Measurements from ENCODE around the gene LAMC3. TPM values are rescaled to one million over a fixed set of nuclear protein-coding genes. Genes with fewer than 3 reads are reported as not detected.

The LAMC3 gene
- polyA plus RNA-seq, 1 of the 3 experiments (the other 2 are of a cell fraction) = 0.07 TPM

GRCh38 chr9:131080589-131080988 lies 71.6 kb downstream of the LAMC3 start:
- ChIA-PET POLR2A (no interaction called here), CTCF (interaction anchor here (2.7 kb wide), 1 partner anchor 23 kb away, joined by 11 read pairs; no protein-coding TSS in a partner anchor)
- no peaks in the 10 kb centered on the region for H3K79me2 ChIP-seq (ENCODE audit: insufficient read depth)
- no peak overlapping the region for H2AFZ ChIP-seq (ENCODE audit: low read depth)
- H3K9me3 ChIP-seq = no peaks in the 10 kb centered on the region
- H3K4me1 ChIP-seq (ENCODE audit: control insufficient read depth in 1 of 2, insufficient read depth in 2 of 2, low read depth in 1 of 2, low read length in 1 of 2) = no peaks in the 10 kb centered on the region
- no peaks in the 10 kb centered on the region for H3F3A ChIP-seq (replicated peaks; ENCODE audit: insufficient read depth)
- no peaks in the 10 kb centered on the region for H4K20me1 ChIP-seq (ENCODE audit: insufficient read depth)
- TF ChIP-seq RCOR1 (IDR thresholded peaks at IDR 0.05; ENCODE audit: low read length) (no peak), SMC3 (IDR thresholded peaks at IDR 0.05; ENCODE audit: low read depth, low read length) (no peak), MAX (IDR thresholded peaks at IDR 0.05; ENCODE audit: low read depth) (no peak), USF2 (IDR thresholded peaks at IDR 0.05; ENCODE audit: borderline replicate concordance, low read depth, low read length) (no peak), RFX5 (IDR thresholded peaks at IDR 0.05; ENCODE audit: low read length) (no peak), EP300 (IDR thresholded peaks at IDR 0.05; ENCODE audit: borderline replicate concordance in 1 of 2, low read depth in 1 of 2, low read length in 1 of 2) (no peak), YY1 (IDR thresholded peaks at IDR 0.05; ENCODE audit: low read depth) (no peak), POLR2AphosphoS5 (IDR thresholded peaks at IDR 0.05; ENCODE audit: low read depth, low read length) (no peak), EZH2phosphoT487 (IDR thresholded peaks at IDR 0.05; ENCODE audit: borderline replicate concordance, low read depth) (no peak), NRF1 (IDR thresholded peaks at IDR 0.05; ENCODE audit: low read depth, low read length) (no peak)
- no peaks in the 10 kb centered on the region for H3K9me2 ChIP-seq
- H3K4me2 ChIP-seq = no peak overlapping the region
- H3K36me3 ChIP-seq (replicated peaks in 1 of 2; ENCODE audit: control insufficient read depth in 1 of 2, insufficient read depth in 2 of 2, low read length in 1 of 2) = no peaks in the 10 kb centered on the region
- H3K27me3 ChIP-seq (ENCODE audit: insufficient read depth) = peaks cover 14% of the 10 kb centered on the region; the same call in 1 of the 2 replicates
- H3K9ac ChIP-seq = no peak overlapping the region
- no peak overlapping the region for H3K4me3 ChIP-seq (ENCODE audit: low read depth in 2 of 2, low read length in 1 of 2)
- WGBS (ENCODE audit: low lambda C conversion rate) = 43% methylated on average over 5 of the region's 9 CpGs
- DNase-seq = no peak
- H3K27ac ChIP-seq (ENCODE audit: low read depth in 2 of 2, low read length in 1 of 2) = no peak overlapping the region

- H3K4me2 ChIP-seq = no peak overlapping the region
- H3K4me3 ChIP-seq (ENCODE audit: low read depth in 2 of 2, low read length in 1 of 2) = no peak overlapping the region
- no peaks in the 10 kb centered on the region for H3K9me3 ChIP-seq
- no peaks in the 10 kb centered on the region for H3K36me3 ChIP-seq (replicated peaks in 1 of 2; ENCODE audit: control insufficient read depth in 1 of 2, insufficient read depth in 2 of 2, low read length in 1 of 2)
- no peak overlapping the region for H3K27ac ChIP-seq (ENCODE audit: low read depth in 2 of 2, low read length in 1 of 2)
- 77% methylated on average over 7 of the region's 9 CpGs for WGBS (ENCODE audit: low lambda C conversion rate)
- H3K9ac ChIP-seq = no peak overlapping the region
- ChIA-PET CTCF (interaction anchor here (3.7 kb wide), 1 partner anchor 24 kb away, joined by 15 read pairs; no protein-coding TSS in a partner anchor), POLR2A (no interaction called here)
- no peaks in the 10 kb centered on the region for H3K9me2 ChIP-seq
- H3K27me3 ChIP-seq (ENCODE audit: insufficient read depth) = peaks cover 14% of the 10 kb centered on the region; the same call in 1 of the 2 replicates
- no peak for TF ChIP-seq ZBTB33 (IDR thresholded peaks at IDR 0.05; ENCODE audit: borderline replicate concordance, low read depth)
- TF ChIP-seq FOXJ3 (CRISPR knock-in tag; IDR thresholded peaks at IDR 0.05) = no peak
- TF ChIP-seq ELF1 (IDR thresholded peaks at IDR 0.05) = no peak
- TF ChIP-seq MXI1 (IDR thresholded peaks at IDR 0.05; ENCODE audit: low read depth, low read length) = no peak
- TF ChIP-seq FOXM1 (IDR thresholded peaks at IDR 0.05; ENCODE audit: low read depth) = no peak
- TF ChIP-seq REST (IDR thresholded peaks at IDR 0.05; ENCODE audit: low read depth, low read length) = no peak
- TF ChIP-seq POLR2AphosphoS5 (IDR thresholded peaks at IDR 0.05; ENCODE audit: low read depth, low read length) = no peak
- H2AFZ ChIP-seq (ENCODE audit: low read depth) = no peak overlapping the region
- H3K4me1 ChIP-seq (ENCODE audit: control insufficient read depth in 1 of 2, insufficient read depth in 2 of 2, low read depth in 1 of 2, low read length in 1 of 2) = no peaks in the 10 kb centered on the region
- DNase-seq = no peak
- no peaks in the 10 kb centered on the region for H4K20me1 ChIP-seq (ENCODE audit: insufficient read depth)
- no peaks in the 10 kb centered on the region for H3F3A ChIP-seq (replicated peaks; ENCODE audit: insufficient read depth)
- no peaks in the 10 kb centered on the region for H3K79me2 ChIP-seq (ENCODE audit: insufficient read depth)
These were observed 72.9 kb downstream of the LAMC3 start for GRCh38 chr9:131081868-131082267.

All from SK-N-SH (cell line).